SK-N-SH treated with all-trans-retinoic acid at 6 μM for 48 hours (cell line): Measurements from ENCODE around the gene GNA12.

Experiments
- ATAC-seq: fragments of 200-7000 bp; cut with Tn5 transposase; 3 replicates; pipeline ENCODE4 v1.9.1; 2020; ENCODE audit warnings: mild to moderate bottlenecking, moderate library complexity
- ARNTL ChIP-seq: fragments of 450-650 bp; formaldehyde crosslinking; IDR thresholded peaks from 2 replicates; pipeline ENCODE4 v1.5.0; 2020; ENCODE audit warnings: low read depth, mild to moderate bottlenecking, moderate library complexity, borderline replicate concordance
- BACH2 ChIP-seq: fragments of 250-450 bp; sonication (Bioruptor Pico); IDR thresholded peaks from 2 replicates; pipeline ENCODE4 v1.9.0; 2021; ENCODE audit warnings: mild to moderate bottlenecking, borderline replicate concordance
- CSDC2 ChIP-seq: fragments of 250-450 bp; sonication (Bioruptor Pico); IDR thresholded peaks from 2 replicates; pipeline ENCODE4 v1.5.0; 2020; ENCODE audit warnings: mild to moderate bottlenecking, moderate library complexity
- CSRNP3 ChIP-seq: fragments of 250-450 bp; sonication (Bioruptor Pico); IDR thresholded peaks from 2 replicates; pipeline ENCODE4 v1.5.1; 2021; ENCODE audit warnings: mild to moderate bottlenecking, moderate library complexity
- ESRRG ChIP-seq: fragments of 250-450 bp; sonication (Bioruptor Pico); IDR thresholded peaks from 2 replicates; pipeline ENCODE4 v1.6.1; 2021; ENCODE audit warnings: mild to moderate bottlenecking
- GLIS3 ChIP-seq: fragments of 250-450 bp; sonication (Bioruptor Pico); IDR thresholded peaks from 2 replicates; pipeline ENCODE4 v1.5.0; 2020; ENCODE audit warnings: mild to moderate bottlenecking, moderate library complexity
- ISL1 ChIP-seq: fragments of 250-450 bp; sonication (Bioruptor Pico); IDR thresholded peaks from 2 replicates; pipeline ENCODE4 v2.1.2; 2022; ENCODE audit warnings: mild to moderate bottlenecking, moderate library complexity
- OSR1 ChIP-seq: fragments of 250-450 bp; sonication (Bioruptor Pico); IDR thresholded peaks from 2 replicates; pipeline ENCODE4 v1.8.0; 2022; ENCODE audit warnings: moderate library complexity, mild to moderate bottlenecking, inconsistent platforms
- PATZ1 ChIP-seq: fragments of 250-450 bp; sonication (Bioruptor Pico); IDR thresholded peaks from 2 replicates; pipeline ENCODE4 v1.8.0; 2020; ENCODE audit warnings: mild to moderate bottlenecking, moderate library complexity, borderline replicate concordance
- PPARA ChIP-seq: fragments of 250-450 bp; sonication (Bioruptor Pico); IDR thresholded peaks from 2 replicates; pipeline ENCODE4 v1.5.0; 2020; ENCODE audit warnings: mild to moderate bottlenecking, borderline replicate concordance
- RARB ChIP-seq: fragments of 250-450 bp; sonication (Bioruptor Pico); IDR thresholded peaks from 2 replicates; pipeline ENCODE4 v1.8.0; 2021; ENCODE audit warnings: mild to moderate bottlenecking, moderate library complexity
- SNAI2 ChIP-seq: fragments of 250-450 bp; sonication (Bioruptor Pico); IDR thresholded peaks from 2 replicates; pipeline ENCODE4 v1.5.0; 2020; ENCODE audit warnings: mild to moderate bottlenecking, moderate library complexity
- TCF4 ChIP-seq: fragments of 250-450 bp; sonication (Bioruptor Pico); IDR thresholded peaks from 2 replicates; pipeline ENCODE4 v1.8.0; 2021; ENCODE audit warnings: mild to moderate bottlenecking, moderate library complexity, borderline replicate concordance
- TOX ChIP-seq: fragments of 250-450 bp; sonication (Bioruptor Pico); IDR thresholded peaks from 2 replicates; pipeline ENCODE4 v1.8.0; 2021; ENCODE audit warnings: mild to moderate bottlenecking, moderate library complexity, borderline replicate concordance
- TSHZ2 ChIP-seq: fragments of 250-450 bp; sonication (Bioruptor Pico); IDR thresholded peaks from 2 replicates; pipeline ENCODE4 v1.5.0; 2020; ENCODE audit warnings: mild to moderate bottlenecking, moderate library complexity
- ZC3H10 ChIP-seq: fragments of 250-450 bp; sonication (Bioruptor Pico); IDR thresholded peaks from 2 replicates; pipeline ENCODE4 v1.5.1; 2021; ENCODE audit warnings: mild to moderate bottlenecking, moderate library complexity
- ZFP3 ChIP-seq: fragments of 250-450 bp; sonication (Bioruptor Pico); IDR thresholded peaks from 2 replicates; pipeline ENCODE4 v1.5.0; 2020; ENCODE audit warnings: mild to moderate bottlenecking, moderate library complexity
- ZFP30 ChIP-seq: fragments of 450-650 bp; formaldehyde crosslinking; IDR thresholded peaks from 2 replicates; pipeline ENCODE4 v1.5.0; 2022; ENCODE audit warnings: mild to moderate bottlenecking, moderate library complexity
- ZNF565 ChIP-seq: fragments of 450-650 bp; formaldehyde crosslinking; conservative IDR thresholded peaks from 2 replicates; pipeline ENCODE4 v1.5.0; 2020; ENCODE audit warnings: low read depth, mild to moderate bottlenecking, moderate library complexity
- ZNF70 ChIP-seq: fragments of 450-650 bp; formaldehyde crosslinking; IDR thresholded peaks from 2 replicates; pipeline ENCODE4 v1.5.0; 2020; ENCODE audit warnings: mild to moderate bottlenecking, moderate library complexity
- ZNF8 ChIP-seq: fragments of 450-650 bp; formaldehyde crosslinking; IDR thresholded peaks from 2 replicates; pipeline ENCODE4 v1.5.0; 2020; ENCODE audit warnings: mild to moderate bottlenecking, moderate library complexity
- TF ChIP-seq, protein P1 (sequence below): fragments of 250-450 bp; sonication (Bioruptor Pico); IDR thresholded peaks from 2 replicates; pipeline ENCODE4 v1.8.0; 2021; ENCODE audit warnings: low read depth, mild to moderate bottlenecking, moderate library complexity, borderline replicate concordance

Gene GNA12

DNA sequence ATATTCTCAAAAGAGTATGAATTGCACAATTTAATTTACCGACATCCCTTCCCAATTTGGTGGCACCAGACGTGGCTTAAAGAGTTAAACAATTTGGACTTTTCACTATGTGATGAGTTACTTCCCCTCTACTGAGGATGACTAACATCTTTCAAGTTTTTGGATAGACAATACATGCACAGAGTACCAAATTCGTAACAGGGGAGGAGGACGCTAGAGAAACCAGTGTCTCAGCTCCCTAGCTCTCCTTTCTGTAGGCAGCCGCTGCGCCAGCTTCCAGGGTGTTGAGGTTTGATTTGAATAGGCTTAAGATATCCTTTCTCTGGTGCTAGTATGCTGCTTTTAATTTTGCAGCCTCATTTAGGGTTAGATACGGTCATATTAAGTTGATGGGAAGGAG, 69.2 kb downstream of the GNA12 start:
- TF ChIP-seq CSRNP3 (no peak), PATZ1 (CRISPR knock-in tag) (no peak), CSDC2 (CRISPR knock-in tag) (no peak), ZFP3 (no peak), OSR1 (no peak), ZC3H10 (CRISPR knock-in tag) (no peak), SNAI2 (CRISPR knock-in tag) (no peak), ZNF565 (CRISPR knock-in tag) (no peak), TOX (no peak), ARNTL (CRISPR knock-in tag) (no peak), ZNF70 (no peak), RARB (CRISPR knock-in tag) (no peak), PPARA (no peak), ESRRG (CRISPR knock-in tag) (no peak), ZNF8 (CRISPR knock-in tag) (no peak), ZFP30 (CRISPR knock-in tag) (no peak), TCF4 (CRISPR knock-in tag) (no peak), GLIS3 (CRISPR knock-in tag) (no peak), ISL1 (no peak)
- TF ChIP-seq, protein P1, sequence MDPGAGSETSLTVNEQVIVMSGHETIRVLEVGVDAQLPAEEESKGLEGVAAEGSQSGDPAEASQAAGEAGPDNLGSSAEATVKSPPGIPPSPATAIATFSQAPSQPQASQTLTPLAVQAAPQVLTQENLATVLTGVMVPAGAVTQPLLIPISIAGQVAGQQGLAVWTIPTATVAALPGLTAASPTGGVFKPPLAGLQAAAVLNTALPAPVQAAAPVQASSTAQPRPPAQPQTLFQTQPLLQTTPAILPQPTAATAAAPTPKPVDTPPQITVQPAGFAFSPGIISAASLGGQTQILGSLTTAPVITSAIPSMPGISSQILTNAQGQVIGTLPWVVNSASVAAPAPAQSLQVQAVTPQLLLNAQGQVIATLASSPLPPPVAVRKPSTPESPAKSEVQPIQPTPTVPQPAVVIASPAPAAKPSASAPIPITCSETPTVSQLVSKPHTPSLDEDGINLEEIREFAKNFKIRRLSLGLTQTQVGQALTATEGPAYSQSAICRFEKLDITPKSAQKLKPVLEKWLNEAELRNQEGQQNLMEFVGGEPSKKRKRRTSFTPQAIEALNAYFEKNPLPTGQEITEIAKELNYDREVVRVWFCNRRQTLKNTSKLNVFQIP (CRISPR knock-in tag), result no peak
- no peak for ATAC-seq

GRCh38 chr7:2774280-2774679, 69.8 kb downstream of the GNA12 start:
- no peak for ATAC-seq
- TF ChIP-seq ZFP3 (no peak), ISL1 (no peak), OSR1 (no peak), SNAI2 (CRISPR knock-in tag) (no peak), TCF4 (CRISPR knock-in tag) (no peak), PATZ1 (CRISPR knock-in tag) (no peak), CSDC2 (CRISPR knock-in tag) (no peak), TOX (no peak), ZC3H10 (CRISPR knock-in tag) (no peak), ZFP30 (CRISPR knock-in tag) (no peak), TSHZ2 (no peak), PPARA (no peak)

DNA sequence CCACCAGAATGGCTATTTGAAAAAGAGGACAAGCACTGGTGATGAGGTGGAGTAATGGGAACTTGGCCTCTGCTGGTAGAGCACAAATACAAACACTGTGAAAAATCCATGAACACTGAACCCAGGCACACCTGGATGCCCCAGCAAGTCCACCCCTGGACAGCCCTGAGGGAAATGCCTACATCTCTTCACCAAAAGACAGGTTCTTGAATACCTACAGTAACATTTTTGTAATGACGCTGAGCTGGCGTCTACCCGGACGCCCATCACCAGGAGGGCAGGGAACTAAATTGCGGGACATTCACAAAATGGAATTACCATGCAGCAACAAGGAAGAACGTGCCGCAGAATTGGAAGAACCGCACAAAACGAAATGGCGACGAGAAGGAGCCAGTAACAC, 70.5 kb downstream of the GNA12 start:
- ATAC-seq, result no peak
- TF ChIP-seq BACH2 (CRISPR knock-in tag), result no peak
- TF ChIP-seq PATZ1 (CRISPR knock-in tag), result no peak
- no peak for TF ChIP-seq ZNF70
- TF ChIP-seq TCF4 (CRISPR knock-in tag), result no peak
- no peak for TF ChIP-seq SNAI2 (CRISPR knock-in tag)
